Measurements from ENCODE around the gene HIVEP3. TPM values are rescaled to one million over a fixed set of nuclear protein-coding genes. Genes with fewer than 3 reads are reported as not detected.

The HIVEP3 gene
- total RNA-seq, 1 experiment from 2014 or later = 1.4 TPM

- H3K27ac Mint-ChIP-seq = no peak overlapping the region
- Histone ChIP-seq H3K27ac (ENCODE audit: insufficient read length, low read depth, low read length) (no peak overlapping the region), H2BK12ac (ENCODE audit: insufficient read length, low read depth, low read length) (no peak overlapping the region), H3K4ac (ENCODE audit: low read depth, low read length) (no peak overlapping the region), H3K79me2 (ENCODE audit: insufficient read depth, low read length) (no peaks in the 10 kb centered on the region), H2BK20ac (ENCODE audit: low read depth, low read length, poor library complexity, severe bottlenecking) (no peak overlapping the region), H3K14ac (ENCODE audit: insufficient read depth, low read length) (no peak overlapping the region), H4K5ac (ENCODE audit: insufficient read length, low read depth, low read length) (no peak overlapping the region), H3K9ac (ENCODE audit: extremely low read depth, insufficient read length, low read length) (no peak overlapping the region), H3K27me3 (ENCODE audit: insufficient read depth, low read length) (no peaks in the 10 kb centered on the region), H3K79me1 (ENCODE audit: insufficient read depth, low read depth, low read length, poor library complexity, severe bottlenecking) (no peaks in the 10 kb centered on the region), H3K23me2 (ENCODE audit: insufficient read length, low read depth, low read length, poor library complexity, severe bottlenecking) (no peaks in the 10 kb centered on the region), H4K91ac (ENCODE audit: insufficient read length, low read depth, low read length) (no peak overlapping the region), H2BK15ac (ENCODE audit: low read depth, low read length) (no peak overlapping the region), H3K18ac (ENCODE audit: insufficient read length, low read depth, low read length) (no peak overlapping the region), H2BK120ac (ENCODE audit: low read depth, low read length, poor library complexity, severe bottlenecking) (no peak overlapping the region), H3K23ac (ENCODE audit: insufficient read length, low read depth, low read length) (no peak overlapping the region), H3K4me2 (ENCODE audit: insufficient read depth, insufficient read length, low read length) (no peak overlapping the region), H3K56ac (ENCODE audit: insufficient read length, low read depth, low read length) (no peak overlapping the region), H3K9me3 (ENCODE audit: control insufficient read depth, low read depth, low read length) (no peaks in the 10 kb centered on the region), H2BK5ac (ENCODE audit: insufficient read length, low read length) (no peak overlapping the region), H2AK5ac (ENCODE audit: insufficient read length, low read length) (no peak overlapping the region), H2AFZ (ENCODE audit: low read length) (no peak overlapping the region), H4K20me1 (ENCODE audit: control insufficient read depth, insufficient read depth, insufficient read length) (no peaks in the 10 kb centered on the region), H3K4me1 (ENCODE audit: insufficient read depth, low read length) (no peaks in the 10 kb centered on the region), H4K8ac (replicated peaks; ENCODE audit: insufficient read length, low read depth, low read length) (no peak overlapping the region), H3T11ph (ENCODE audit: low read length) (no peak overlapping the region)
- no peaks in the 10 kb centered on the region for H3K9me3 Mint-ChIP-seq
- H3K4me1 Mint-ChIP-seq = no peaks in the 10 kb centered on the region
- H3K4me3 Mint-ChIP-seq = no peak overlapping the region
- WGBS (ENCODE audit: extremely low coverage, insufficient read length, low lambda C conversion rate) = no CpG with 5 or more reads among the region's 2 CpGs
- H3K36me3 Mint-ChIP-seq (ENCODE audit: insufficient read depth in 1 of 3, low read depth in 3 of 3) = no peaks in the 10 kb centered on the region
- DNase-seq = no peak
- no peak for TF ChIP-seq CTCF (conservative IDR thresholded peaks at IDR 0.05)
- no peaks in the 10 kb centered on the region for H3K27me3 Mint-ChIP-seq (ENCODE audit: low read depth)
Observed at GRCh38 chr1:41691424-41691823, 227.3 kb downstream of the HIVEP3 start.

Measured in H9 (cell line).